ENCODE data around the gene ALDH1L1. TPM values are rescaled to one million over a fixed set of nuclear protein-coding genes. Genes with fewer than 3 reads are reported as not detected.
A peak's percentile ranks its signal among the peaks of the same experiment; 100 is the strongest.

The ALDH1L1 gene
- polyA plus RNA-seq, 3 donors: not detected

- Histone ChIP-seq H3K4me1 (ENCODE audit: control insufficient read depth in 1 of 2, insufficient read depth in 2 of 2, low read length in 2 of 2) (no peaks in the 10 kb centered on the region), H3K27ac (ENCODE audit: low read depth in 1 of 2, low read length in 2 of 2) (no peak overlapping the region), H3K79me2 (ENCODE audit: insufficient read depth, low read length) (no peaks in the 10 kb centered on the region), H3K36me3 (replicated peaks in 1 of 2; ENCODE audit: control insufficient read depth in 1 of 2, insufficient read depth in 2 of 2, low read length in 2 of 2) (no peaks in the 10 kb centered on the region), H3K9ac (ENCODE audit: insufficient read depth, low read length, poor library complexity, severe bottlenecking) (no peak overlapping the region), H3K27me3 (ENCODE audit: control insufficient read depth in 2 of 2, insufficient read depth in 2 of 2, low read length in 2 of 2) (peaks cover under 1 to 4% of the 10 kb centered on the region in 2 donors), H3K9me3 (replicated peaks in 1 of 2; ENCODE audit: control insufficient read depth in 1 of 2, insufficient read depth in 1 of 2, low read length in 2 of 2) (no peaks in the 10 kb centered on the region), H2AFZ (ENCODE audit: insufficient read depth, low read depth, low read length, poor library complexity, severe bottlenecking) (no peak overlapping the region), H3K4me2 (replicated peaks; ENCODE audit: extremely low read depth, low read length, poor library complexity, severe bottlenecking) (no peak overlapping the region), H4K20me1 (ENCODE audit: insufficient read depth, low read length) (no peaks in the 10 kb centered on the region), H3K4me3 (replicated peaks in 1 of 3; ENCODE audit: low read depth in 2 of 3, low read length in 3 of 3) (no peak overlapping the region)
- H3K27ac Mint-ChIP-seq: no peak overlapping the region
- no peaks in the 10 kb centered on the region for H3K36me3 Mint-ChIP-seq
- peak in 1 of 3 donors; percentile 1 for DNase-seq
- no peak overlapping the region for H3K4me3 Mint-ChIP-seq
- WGBS (ENCODE audit: insufficient coverage): 90% methylated on average over 6 of the region's 7 CpGs
- H3K4me1 Mint-ChIP-seq: no peaks in the 10 kb centered on the region
- no peak for TF ChIP-seq CTCF (IDR thresholded peaks at IDR 0.05)
- H3K27me3 Mint-ChIP-seq (ENCODE audit: low read depth in 3 of 3): peaks cover 4 to 16% (median 7%) of the 10 kb centered on the region in 3 donors
- intact Hi-C loops (cut with micrococcal nuclease): no loop called here
- H3K9me3 Mint-ChIP-seq: no peaks in the 10 kb centered on the region
Measured at GRCh38 chr3:126147147-126147931, 33.0 kb downstream of the ALDH1L1 start.

GRCh38 chr3:126146525-126147146 lies 33.8 kb downstream of the ALDH1L1 start:
- H3K9ac ChIP-seq (ENCODE audit: insufficient read depth, low read length, poor library complexity, severe bottlenecking): no peak overlapping the region
- H3K4me3 Mint-ChIP-seq: no peak overlapping the region
- no peak overlapping the region for H3K27ac Mint-ChIP-seq
- peaks cover 4 to 6% of the 10 kb centered on the region in 2 donors for H3K27me3 ChIP-seq (ENCODE audit: control insufficient read depth in 2 of 2, insufficient read depth in 2 of 2, low read length in 2 of 2)
- H4K20me1 ChIP-seq (ENCODE audit: insufficient read depth, low read length): no peaks in the 10 kb centered on the region
- no peaks in the 10 kb centered on the region for H3K79me2 ChIP-seq (ENCODE audit: insufficient read depth, low read length)
- no peak for TF ChIP-seq CTCF (IDR thresholded peaks at IDR 0.05)
- H3K4me3 ChIP-seq (replicated peaks in 1 of 3; ENCODE audit: low read depth in 2 of 3, low read length in 3 of 3): no peak overlapping the region
- no peaks in the 10 kb centered on the region for H3K4me1 ChIP-seq (ENCODE audit: control insufficient read depth in 1 of 2, insufficient read depth in 2 of 2, low read length in 2 of 2)
- intact Hi-C loops (cut with micrococcal nuclease): no loop called here
- H3K36me3 ChIP-seq (replicated peaks in 1 of 2; ENCODE audit: control insufficient read depth in 1 of 2, insufficient read depth in 2 of 2, low read length in 2 of 2): no peaks in the 10 kb centered on the region
- no peaks in the 10 kb centered on the region for H3K4me1 Mint-ChIP-seq
- 96% methylated on average over 6 of the region's 6 CpGs for WGBS (ENCODE audit: insufficient coverage)
- no peak overlapping the region for H3K4me2 ChIP-seq (replicated peaks; ENCODE audit: extremely low read depth, low read length, poor library complexity, severe bottlenecking)
- H3K9me3 Mint-ChIP-seq: no peaks in the 10 kb centered on the region
- H3K27me3 Mint-ChIP-seq (ENCODE audit: low read depth in 3 of 3): peaks cover 7 to 23% (median 10%) of the 10 kb centered on the region in 3 donors
- H3K9me3 ChIP-seq (replicated peaks in 1 of 2; ENCODE audit: control insufficient read depth in 1 of 2, insufficient read depth in 1 of 2, low read length in 2 of 2): no peaks in the 10 kb centered on the region
- H3K27ac ChIP-seq (ENCODE audit: low read depth in 1 of 2, low read length in 2 of 2): no peak overlapping the region
- no peak for DNase-seq
- no peaks in the 10 kb centered on the region for H3K36me3 Mint-ChIP-seq
- no peak overlapping the region for H2AFZ ChIP-seq (ENCODE audit: insufficient read depth, low read depth, low read length, poor library complexity, severe bottlenecking)
